T-helper 2 cell treated with Interferon-gamma antibody and Interleukin-4, amounts not matched to agents 5 μg/mL and 100 μg/mL, for 36 hours (primary cell): ENCODE measurements around the gene TECR.
"Not testable (repeated sequence)": the region's sequence is repeated elsewhere in the genome, so short reads cannot be mapped to it uniquely, and the experiment has no call there.

Source experiments
- DNase-seq: peaks from one replicate; pipeline ENCODE4 v3.0.0; 2021; ENCODE audit warnings: low spot score
- H3K27ac Mint-ChIP-seq: one replicate; pipeline ENCODE4 v1.8.0; 2021; ENCODE audit warnings: mild to moderate bottlenecking, mixed read lengths
- H3K27me3 Mint-ChIP-seq: one replicate; pipeline ENCODE4 v1.8.0; 2021; ENCODE audit warnings: low read depth, mixed read lengths
- H3K36me3 Mint-ChIP-seq: one replicate; pipeline ENCODE4 v1.8.0; 2021; ENCODE audit warnings: low read depth, mixed read lengths
- H3K4me1 Mint-ChIP-seq: one replicate; pipeline ENCODE4 v1.8.0; 2021; ENCODE audit warnings: low read depth, mixed read lengths
- H3K4me3 Mint-ChIP-seq: one replicate; pipeline ENCODE4 v1.8.0; 2022; ENCODE audit warnings: mild to moderate bottlenecking, moderate library complexity, mixed read lengths
- H3K9me3 Mint-ChIP-seq: one replicate; pipeline ENCODE4 v1.8.0; 2021; ENCODE audit warnings: mixed read lengths

TECR gene

GRCh38 chr19:14497228-14497921 is 32.0 kb upstream of the TECR start:
- Mint-ChIP-seq H3K36me3 (peaks cover 1% of the 10 kb centered on the region), H3K4me1 (peaks cover 18% of the 10 kb centered on the region), H3K27ac (no peak overlapping the region), H3K9me3 (no peaks in the 10 kb centered on the region), H3K4me3 (peak overlapping the region; percentile 75), H3K27me3 (peaks cover 1% of the 10 kb centered on the region)
- DNase-seq: no peak

GRCh38 chr19:14502334-14503092 is 26.9 kb upstream of the TECR start:
- no peak overlapping the region for H3K27ac Mint-ChIP-seq
- H3K4me3 Mint-ChIP-seq: no peak overlapping the region
- H3K36me3 Mint-ChIP-seq: no peaks in the 10 kb centered on the region
- H3K27me3 Mint-ChIP-seq: peaks cover 6% of the 10 kb centered on the region
- no peak for DNase-seq
- H3K4me1 Mint-ChIP-seq: peaks cover 17% of the 10 kb centered on the region
- no peaks in the 10 kb centered on the region for H3K9me3 Mint-ChIP-seq

DNA sequence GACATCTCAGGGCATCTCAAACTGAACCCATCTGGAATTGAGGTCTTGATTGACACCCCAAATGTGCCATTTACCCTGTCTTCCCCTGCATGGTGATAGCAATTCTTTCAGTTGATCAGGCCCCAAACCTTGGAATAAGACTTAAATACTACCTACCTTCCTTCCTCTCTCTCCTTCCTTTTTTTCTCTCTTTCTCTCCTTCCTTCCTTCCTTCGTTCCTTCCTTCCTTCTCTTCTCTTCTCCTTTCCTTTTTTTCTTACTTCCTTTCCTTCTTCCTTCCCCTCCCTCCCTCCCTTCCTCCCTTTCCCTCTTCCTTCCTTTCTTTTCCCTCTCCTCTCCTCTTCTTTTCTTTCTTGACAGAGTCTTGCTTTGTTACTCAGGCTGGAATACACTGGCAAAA is 26.1 kb upstream of the TECR start:
- Mint-ChIP-seq H3K9me3 (no peaks in the 10 kb centered on the region), H3K4me1 (peaks cover 23% of the 10 kb centered on the region), H3K4me3 (no peak overlapping the region), H3K27me3 (peaks cover 6% of the 10 kb centered on the region), H3K36me3 (no peaks in the 10 kb centered on the region), H3K27ac (no peak overlapping the region)
- no peak for DNase-seq

DNA sequence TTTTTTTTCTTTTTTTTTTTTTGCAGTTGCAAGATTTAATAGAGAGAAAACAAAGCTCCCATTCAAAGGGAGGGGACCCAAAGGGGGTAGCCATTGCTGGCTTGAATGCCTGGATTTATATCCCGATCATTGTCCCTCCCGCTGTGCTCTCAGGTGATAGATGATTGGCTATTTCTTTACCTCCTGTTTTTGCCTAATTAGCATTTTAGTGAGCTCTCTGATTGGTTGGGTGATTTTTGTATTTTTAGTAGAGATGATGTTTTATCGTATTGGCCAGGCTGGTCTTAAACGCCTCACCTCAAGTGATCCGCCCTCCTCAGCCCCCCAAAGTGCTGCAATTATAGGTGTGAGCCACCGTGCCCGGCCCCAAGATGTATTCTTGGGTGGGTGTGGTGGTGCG is 24.8 kb upstream of the TECR start:
- H3K4me1 Mint-ChIP-seq: peaks cover 28% of the 10 kb centered on the region
- not testable (repeated sequence) for H3K4me3 Mint-ChIP-seq, H3K27me3 Mint-ChIP-seq, H3K27ac Mint-ChIP-seq, DNase-seq, H3K9me3 Mint-ChIP-seq, H3K36me3 Mint-ChIP-seq

DNA sequence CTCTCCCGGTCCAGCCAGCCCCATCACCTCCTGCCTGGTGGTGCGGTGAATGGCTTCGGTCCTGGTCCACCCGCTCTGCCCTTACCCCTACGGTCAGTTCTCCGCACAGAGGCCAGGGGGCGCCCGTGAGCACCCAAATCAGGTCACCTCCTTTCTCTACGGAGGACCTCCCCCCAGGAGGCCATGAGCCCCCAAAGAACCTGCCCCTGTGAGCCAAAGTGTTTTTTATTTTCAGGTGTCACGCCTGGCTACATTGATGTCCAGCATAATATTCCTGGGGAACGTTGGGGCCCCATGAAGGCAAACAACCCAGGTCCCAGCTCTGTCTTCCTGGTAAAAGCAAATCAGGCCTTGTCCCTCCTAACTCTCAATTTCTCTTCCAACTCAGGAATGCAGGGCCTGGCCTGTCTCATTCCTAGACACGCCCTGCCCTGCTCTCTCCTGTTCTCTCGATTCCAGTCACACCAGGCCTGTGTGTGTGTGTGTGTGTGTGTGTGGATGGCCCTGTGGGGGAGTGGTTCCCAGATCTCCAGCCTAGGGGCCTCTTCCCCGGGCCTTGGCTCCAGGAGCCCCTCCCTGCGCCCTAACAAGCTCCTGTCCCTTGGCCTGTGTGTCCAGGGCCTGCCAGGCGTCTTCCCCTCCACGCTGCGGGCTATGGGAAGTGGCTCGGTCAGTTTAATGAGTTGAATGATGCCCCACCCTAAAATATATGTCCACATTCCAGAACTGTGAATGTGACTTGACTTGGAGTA is 23.7 kb upstream of the TECR start:
- H3K27ac Mint-ChIP-seq: peak overlapping the region; percentile 90
- H3K4me1 Mint-ChIP-seq: peaks cover 33% of the 10 kb centered on the region
- H3K9me3 Mint-ChIP-seq: no peaks in the 10 kb centered on the region
- peaks cover 6% of the 10 kb centered on the region for H3K27me3 Mint-ChIP-seq
- DNase-seq: peak; percentile 58
- H3K36me3 Mint-ChIP-seq: no peaks in the 10 kb centered on the region
- no peak overlapping the region for H3K4me3 Mint-ChIP-seq

- DNase-seq: no peak
Measured at GRCh38 chr19:14507704-14508542, 21.5 kb upstream of the TECR start.

GRCh38 chr19:14510311-14511228 is 18.8 kb upstream of the TECR start:
- H3K4me1 Mint-ChIP-seq: peaks cover 48% of the 10 kb centered on the region
- no peak overlapping the region for H3K27ac Mint-ChIP-seq
- DNase-seq: no peak
- H3K36me3 Mint-ChIP-seq: peaks cover 18% of the 10 kb centered on the region
- H3K27me3 Mint-ChIP-seq: no peaks in the 10 kb centered on the region
- H3K4me3 Mint-ChIP-seq: no peak overlapping the region
- H3K9me3 Mint-ChIP-seq: no peaks in the 10 kb centered on the region

More at GRCh38 chr19:14507704-14508542, 21.5 kb upstream of the TECR start:
- Mint-ChIP-seq H3K27ac (peak overlapping the region; percentile 90), H3K4me1 (peaks cover 38% of the 10 kb centered on the region), H3K9me3 (no peaks in the 10 kb centered on the region), H3K36me3 (no peaks in the 10 kb centered on the region), H3K4me3 (peak overlapping the region; percentile 61), H3K27me3 (peaks cover 4% of the 10 kb centered on the region)

- H3K4me3 Mint-ChIP-seq: no peak overlapping the region
Measured at GRCh38 chr19:14511229-14511593, 18.2 kb upstream of the TECR start.

DNA sequence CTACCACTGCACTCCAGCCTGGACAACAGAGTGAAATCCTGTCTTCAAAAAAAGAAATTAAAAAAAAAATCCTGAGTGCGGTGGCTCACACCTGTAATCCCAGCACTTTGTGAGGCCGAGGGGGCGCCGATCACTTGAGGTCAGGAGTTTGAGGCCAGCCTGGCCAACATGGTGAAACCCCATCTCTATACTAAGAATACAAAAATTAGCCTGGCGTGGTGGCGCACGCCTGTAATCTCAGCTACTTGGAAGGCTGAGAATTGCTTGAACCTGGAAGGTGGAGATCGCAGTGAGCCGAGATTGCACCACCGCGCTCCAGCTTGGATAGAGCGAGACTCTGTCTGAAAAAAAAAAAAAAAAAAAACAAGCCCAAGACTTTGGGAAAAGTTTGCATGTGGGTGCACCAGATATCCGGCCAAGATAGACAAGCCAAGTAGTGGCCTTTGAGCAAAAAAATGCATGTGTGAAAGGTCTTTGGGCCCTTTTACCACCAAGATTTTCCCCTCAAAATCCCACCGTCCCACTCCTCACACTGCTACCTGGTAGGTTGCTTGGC is 16.9 kb upstream of the TECR start:
- H3K36me3 Mint-ChIP-seq: peaks cover 36% of the 10 kb centered on the region
- DNase-seq: no peak
- no peak overlapping the region for H3K27ac Mint-ChIP-seq
- H3K4me1 Mint-ChIP-seq: peaks cover 48% of the 10 kb centered on the region
- H3K4me3 Mint-ChIP-seq: no peak overlapping the region
- H3K27me3 Mint-ChIP-seq: no peaks in the 10 kb centered on the region
- no peaks in the 10 kb centered on the region for H3K9me3 Mint-ChIP-seq

More at GRCh38 chr19:14511229-14511593, 18.2 kb upstream of the TECR start:
- H3K27ac Mint-ChIP-seq: no peak overlapping the region
- no peaks in the 10 kb centered on the region for H3K9me3 Mint-ChIP-seq
- H3K36me3 Mint-ChIP-seq: peaks cover 24% of the 10 kb centered on the region
- no peak for DNase-seq
- peaks cover 50% of the 10 kb centered on the region for H3K4me1 Mint-ChIP-seq
- H3K27me3 Mint-ChIP-seq: no peaks in the 10 kb centered on the region

DNA sequence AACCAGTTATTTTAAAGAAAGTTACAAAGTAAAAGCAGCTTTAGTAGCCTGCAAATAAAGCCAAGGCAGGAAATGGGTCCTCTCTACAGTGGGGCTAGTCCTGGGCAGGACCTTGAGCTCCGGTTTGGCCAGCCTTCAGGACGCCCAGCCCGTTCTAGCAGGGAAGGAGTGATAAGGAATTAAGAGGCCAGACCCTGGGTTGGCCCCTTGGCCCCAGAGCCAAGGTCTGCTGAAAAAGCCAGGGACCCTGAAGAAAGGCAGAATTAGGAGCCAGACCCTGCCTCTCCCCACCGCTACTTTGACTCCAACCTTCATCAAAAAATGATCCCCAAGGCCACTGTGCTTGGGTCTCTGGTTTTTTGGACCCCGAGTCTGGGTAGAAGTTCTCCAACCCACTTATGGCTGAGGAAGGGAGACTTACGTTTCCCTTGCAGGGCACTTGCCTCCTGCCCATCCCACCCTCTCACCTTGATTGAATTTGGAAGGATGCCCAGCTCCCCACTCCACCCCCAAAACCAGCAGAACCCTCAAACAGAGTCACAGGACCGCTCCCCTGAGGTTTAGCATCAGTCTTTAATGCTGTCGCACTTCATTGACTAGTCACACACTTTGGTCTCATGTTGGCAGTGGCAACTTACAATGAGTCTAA is 15.1 kb upstream of the TECR start:
- peaks cover 39% of the 10 kb centered on the region for H3K36me3 Mint-ChIP-seq
- peak overlapping the region; percentile 96 for H3K4me3 Mint-ChIP-seq
- H3K4me1 Mint-ChIP-seq: peaks cover 45% of the 10 kb centered on the region
- DNase-seq: no peak
- no peaks in the 10 kb centered on the region for H3K27me3 Mint-ChIP-seq
- no peaks in the 10 kb centered on the region for H3K9me3 Mint-ChIP-seq
- H3K27ac Mint-ChIP-seq: peak overlapping the region; percentile 19

DNA sequence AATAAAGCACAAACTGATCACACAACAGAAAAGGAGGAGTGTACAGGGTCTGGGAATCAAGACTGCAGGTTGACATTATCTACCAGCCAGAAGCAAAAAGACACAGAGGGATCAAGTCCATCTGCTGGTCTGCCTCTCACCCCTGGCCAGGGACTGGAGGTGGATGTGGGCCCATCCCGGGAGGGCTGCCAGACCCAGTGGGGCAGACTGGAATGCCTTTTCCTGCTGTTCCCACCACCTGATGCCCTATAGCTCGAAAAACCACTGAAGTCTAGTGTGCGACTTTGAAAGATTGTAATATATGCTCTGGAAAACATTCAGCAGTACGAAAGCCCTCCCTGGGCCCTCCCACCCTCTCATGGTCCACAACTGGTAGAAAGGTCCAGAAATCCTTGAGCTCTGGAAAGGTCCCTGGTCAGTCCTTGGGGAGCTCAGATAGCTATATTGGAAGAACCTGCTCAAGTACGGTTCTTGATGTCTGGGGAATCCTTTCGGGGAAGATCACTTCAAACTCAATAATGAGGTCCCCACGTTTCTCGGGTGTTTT is 13.8 kb upstream of the TECR start:
- H3K27me3 Mint-ChIP-seq: no peaks in the 10 kb centered on the region
- peak overlapping the region; percentile 13 for H3K27ac Mint-ChIP-seq
- peaks cover 41% of the 10 kb centered on the region for H3K36me3 Mint-ChIP-seq
- H3K4me1 Mint-ChIP-seq: peaks cover 49% of the 10 kb centered on the region
- no peaks in the 10 kb centered on the region for H3K9me3 Mint-ChIP-seq
- H3K4me3 Mint-ChIP-seq: peak overlapping the region; percentile 96
- DNase-seq: no peak

GRCh38 chr19:14516048-14516534 is 13.3 kb upstream of the TECR start:
- Mint-ChIP-seq H3K4me1 (peaks cover 47% of the 10 kb centered on the region), H3K9me3 (no peaks in the 10 kb centered on the region), H3K36me3 (peaks cover 41% of the 10 kb centered on the region), H3K27me3 (no peaks in the 10 kb centered on the region), H3K4me3 (peak overlapping the region; percentile 96), H3K27ac (peak overlapping the region; percentile 92)
- no peak for DNase-seq
